Chondrocyte (in vitro differentiated cells): ENCODE measurements around the gene MYL7. TPM values are rescaled to one million over a fixed set of nuclear protein-coding genes. Genes with fewer than 3 reads are reported as not detected.

Experiments
- DNase-seq: peaks from one replicate; pipeline ENCODE4 v3.0.0; 2021; ENCODE audit warnings: mixed read lengths, low spot score
- H3K27ac Mint-ChIP-seq: one replicate; pipeline ENCODE4 v1.8.0; 2021; ENCODE audit warnings: mild to moderate bottlenecking, moderate library complexity, mixed read lengths; ENCODE audit not compliant: unreplicated experiment
- H3K27me3 Mint-ChIP-seq: 2 replicates; pipeline ENCODE4 v1.8.0; 2021; ENCODE audit warnings: low read depth, mixed read lengths
- H3K36me3 Mint-ChIP-seq: 2 replicates; pipeline ENCODE4 v1.8.0; 2021; ENCODE audit warnings: low read depth, mixed read lengths
- H3K4me1 Mint-ChIP-seq: 2 replicates; pipeline ENCODE4 v1.8.0; 2021; ENCODE audit warnings: low read depth, mild to moderate bottlenecking, mixed read lengths
- H3K4me3 Mint-ChIP-seq: one replicate; pipeline ENCODE4 v1.8.0; 2021; ENCODE audit warnings: mild to moderate bottlenecking, moderate library complexity, mixed read lengths; ENCODE audit not compliant: unreplicated experiment
- H3K9me3 Mint-ChIP-seq: 2 replicates; pipeline ENCODE4 v1.8.0; 2021; ENCODE audit warnings: low read depth, mixed read lengths
- total RNA-seq: library from RNA; stranded (reverse); gene quantifications from 3 replicates; pipeline ENCODE4 v1.2.1, GENCODE V29; 2021
- TF ChIP-seq, protein P1 (sequence below): fragments of 200-600 bp; sonication (generic); IDR thresholded peaks from 2 replicates; pipeline ENCODE4 v1.5.0; 2021; ENCODE audit warnings: antibody characterized with exemption, mild to moderate bottlenecking, moderate library complexity

MYL7 gene
- total RNA-seq, 1 donor from 2014 or later, result not detected

DNA sequence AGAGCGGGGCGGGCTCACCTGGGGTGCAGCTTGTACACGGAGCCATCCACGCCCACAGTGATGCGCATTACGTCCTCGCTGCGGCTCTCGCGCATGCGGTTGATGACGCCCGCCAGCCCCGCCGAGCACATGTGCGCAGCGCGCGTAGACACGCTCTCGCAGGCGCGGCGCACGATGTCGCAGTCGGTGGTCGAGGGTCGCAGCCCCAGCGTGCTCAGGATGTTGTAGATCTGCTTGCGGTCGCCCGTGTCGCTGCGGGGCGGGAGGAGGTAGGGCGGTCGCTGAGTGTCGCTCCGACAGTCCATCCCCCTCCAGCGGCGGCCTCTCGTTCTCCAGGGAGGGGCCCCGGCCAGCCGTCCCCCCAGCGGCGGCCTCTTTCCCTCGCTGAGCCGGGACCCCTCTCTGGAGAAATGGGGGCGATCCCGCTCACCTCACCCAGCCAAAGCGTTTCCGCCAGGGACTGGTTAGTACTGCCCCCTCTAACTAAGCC is 4.4 kb upstream of the MYL7 start:
- no peaks in the 10 kb centered on the region for H3K9me3 Mint-ChIP-seq
- no peaks in the 10 kb centered on the region for H3K27me3 Mint-ChIP-seq
- H3K4me3 Mint-ChIP-seq, result peak overlapping the region; percentile 62
- no peak overlapping the region for H3K27ac Mint-ChIP-seq
- no peaks in the 10 kb centered on the region for H3K4me1 Mint-ChIP-seq
- no peaks in the 10 kb centered on the region for H3K36me3 Mint-ChIP-seq
- TF ChIP-seq, protein P1, sequence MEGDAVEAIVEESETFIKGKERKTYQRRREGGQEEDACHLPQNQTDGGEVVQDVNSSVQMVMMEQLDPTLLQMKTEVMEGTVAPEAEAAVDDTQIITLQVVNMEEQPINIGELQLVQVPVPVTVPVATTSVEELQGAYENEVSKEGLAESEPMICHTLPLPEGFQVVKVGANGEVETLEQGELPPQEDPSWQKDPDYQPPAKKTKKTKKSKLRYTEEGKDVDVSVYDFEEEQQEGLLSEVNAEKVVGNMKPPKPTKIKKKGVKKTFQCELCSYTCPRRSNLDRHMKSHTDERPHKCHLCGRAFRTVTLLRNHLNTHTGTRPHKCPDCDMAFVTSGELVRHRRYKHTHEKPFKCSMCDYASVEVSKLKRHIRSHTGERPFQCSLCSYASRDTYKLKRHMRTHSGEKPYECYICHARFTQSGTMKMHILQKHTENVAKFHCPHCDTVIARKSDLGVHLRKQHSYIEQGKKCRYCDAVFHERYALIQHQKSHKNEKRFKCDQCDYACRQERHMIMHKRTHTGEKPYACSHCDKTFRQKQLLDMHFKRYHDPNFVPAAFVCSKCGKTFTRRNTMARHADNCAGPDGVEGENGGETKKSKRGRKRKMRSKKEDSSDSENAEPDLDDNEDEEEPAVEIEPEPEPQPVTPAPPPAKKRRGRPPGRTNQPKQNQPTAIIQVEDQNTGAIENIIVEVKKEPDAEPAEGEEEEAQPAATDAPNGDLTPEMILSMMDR, result peak; percentile 24
- DNase-seq, result no peak

DNA sequence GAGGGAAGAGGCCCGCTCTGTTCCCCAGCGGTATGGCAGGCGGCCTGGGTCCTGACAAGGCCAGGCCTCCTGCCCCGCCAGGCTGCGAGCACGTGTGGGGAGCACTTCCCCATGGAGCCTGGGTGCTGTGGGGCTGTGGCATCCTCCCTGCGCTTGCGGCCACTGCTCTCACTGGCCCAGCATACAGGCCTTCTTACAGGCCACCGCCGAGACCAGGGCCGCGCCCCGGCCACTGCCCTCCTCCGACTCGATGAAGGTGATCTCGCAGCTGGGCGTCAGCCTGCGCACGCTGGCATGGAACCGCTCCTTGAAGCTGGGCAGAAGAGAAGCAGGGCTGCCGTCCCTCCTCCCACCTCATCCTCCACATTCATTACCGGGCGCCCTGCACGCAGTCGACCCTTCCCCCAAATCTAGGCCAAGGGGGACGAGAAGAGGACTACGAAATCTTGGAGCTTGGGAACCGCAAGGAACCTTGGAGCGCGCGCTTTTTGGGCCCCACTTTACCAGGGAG is 3.9 kb upstream of the MYL7 start:
- no peak for DNase-seq
- TF ChIP-seq, protein P1, result no peak
- no peaks in the 10 kb centered on the region for H3K27me3 Mint-ChIP-seq
- peak overlapping the region; percentile 62 for H3K4me3 Mint-ChIP-seq
- no peak overlapping the region for H3K27ac Mint-ChIP-seq
- H3K9me3 Mint-ChIP-seq, result no peaks in the 10 kb centered on the region
- H3K4me1 Mint-ChIP-seq, result no peaks in the 10 kb centered on the region
- H3K36me3 Mint-ChIP-seq, result no peaks in the 10 kb centered on the region

DNA sequence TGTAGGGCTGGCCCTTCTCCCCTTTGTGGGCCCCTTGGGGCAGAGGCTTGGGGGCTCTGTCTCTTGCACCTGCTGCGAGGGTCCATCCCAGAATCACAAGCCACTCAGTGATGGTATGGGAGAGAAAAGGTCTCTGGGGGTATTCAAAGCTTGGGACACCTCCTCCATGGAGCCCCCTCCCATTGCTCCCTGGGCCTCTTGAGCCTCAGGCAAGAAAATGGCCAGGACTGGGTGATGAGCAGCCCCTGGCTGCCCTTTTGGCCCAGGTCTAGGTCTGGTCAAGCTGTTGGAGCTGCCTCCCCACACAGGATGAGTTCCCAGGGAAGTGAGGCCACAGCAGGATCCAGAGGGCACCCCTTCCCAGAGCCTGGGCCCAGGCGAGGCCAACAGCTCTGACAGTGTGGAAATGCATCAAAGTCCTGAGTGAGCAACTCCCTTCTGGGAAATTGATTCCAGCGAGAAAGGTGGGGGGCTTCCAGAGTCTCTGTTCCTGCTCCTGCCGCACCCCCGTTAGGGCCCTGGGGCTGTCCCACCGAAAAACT is 3.4 kb upstream of the MYL7 start:
- Mint-ChIP-seq H3K4me3 (no peak overlapping the region), H3K9me3 (no peaks in the 10 kb centered on the region), H3K4me1 (no peaks in the 10 kb centered on the region), H3K36me3 (no peaks in the 10 kb centered on the region), H3K27ac (no peak overlapping the region), H3K27me3 (no peaks in the 10 kb centered on the region)
- no peak for DNase-seq
- TF ChIP-seq, protein P1, result no peak

DNA sequence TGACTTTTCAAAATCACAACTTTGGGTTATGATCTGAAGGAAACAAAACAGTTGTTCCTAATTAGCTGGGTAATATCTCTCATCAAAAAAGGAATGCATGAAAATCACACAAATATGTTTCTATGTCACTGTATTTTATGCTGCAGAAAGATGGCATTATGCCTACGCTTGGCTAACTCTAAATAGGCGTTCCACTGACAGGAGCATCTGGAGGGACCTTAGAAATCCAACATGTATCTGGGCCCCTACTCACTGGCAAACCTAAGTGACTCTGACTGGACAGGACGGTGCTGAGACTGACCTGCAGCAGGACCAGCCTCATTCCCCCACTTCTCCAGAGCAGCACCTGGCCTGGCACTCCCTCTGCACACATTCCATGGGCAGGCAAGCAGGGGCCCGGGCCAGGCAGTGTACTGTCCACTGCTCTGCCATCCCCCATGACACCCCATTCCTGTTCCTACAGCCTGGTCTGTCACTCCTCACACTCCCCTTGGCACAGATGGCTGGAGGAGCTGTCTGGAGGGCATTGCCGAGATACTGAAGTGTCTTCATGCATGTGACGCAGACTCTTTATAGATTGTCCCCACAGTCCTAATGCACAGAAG is 2.6 kb upstream of the MYL7 start:
- Mint-ChIP-seq H3K27ac (no peak overlapping the region), H3K4me3 (no peak overlapping the region), H3K4me1 (no peaks in the 10 kb centered on the region), H3K27me3 (no peaks in the 10 kb centered on the region), H3K9me3 (no peaks in the 10 kb centered on the region), H3K36me3 (no peaks in the 10 kb centered on the region)
- DNase-seq, result no peak
- TF ChIP-seq, protein P1, result no peak

DNA sequence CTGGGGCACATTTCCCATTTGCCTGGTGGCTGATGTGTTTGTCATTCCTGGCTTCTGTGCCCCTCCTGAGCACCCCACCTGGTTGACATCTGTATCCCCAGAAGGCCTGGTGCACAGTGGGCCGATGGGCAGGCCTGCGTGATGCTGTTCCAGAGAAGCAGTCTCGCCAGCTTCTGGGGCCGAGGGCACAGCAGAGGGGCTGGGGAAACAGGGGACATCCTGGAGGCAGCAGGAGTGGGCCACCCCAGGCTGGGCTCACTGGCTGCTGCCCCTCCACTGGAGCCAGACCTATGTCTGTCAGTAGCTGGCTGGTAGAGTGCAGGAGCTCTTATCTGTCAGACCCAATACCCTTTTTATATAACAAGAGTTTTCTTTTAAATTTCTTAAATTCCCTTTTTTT is 896 bp upstream of the MYL7 start:
- no peak overlapping the region for H3K4me3 Mint-ChIP-seq
- no peaks in the 10 kb centered on the region for H3K9me3 Mint-ChIP-seq
- TF ChIP-seq, protein P1, result no peak
- no peaks in the 10 kb centered on the region for H3K36me3 Mint-ChIP-seq
- no peak for DNase-seq
- no peak overlapping the region for H3K27ac Mint-ChIP-seq
- peaks cover 2% of the 10 kb centered on the region for H3K27me3 Mint-ChIP-seq
- no peaks in the 10 kb centered on the region for H3K4me1 Mint-ChIP-seq
